ENCODE measurements around the gene MRPS11. TPM values are rescaled to one million over a fixed set of nuclear protein-coding genes. Genes with fewer than 3 reads are reported as not detected.

MRPS11 gene
- total RNA-seq, 1 experiment from 2014 or later: 63.9 TPM

DNA sequence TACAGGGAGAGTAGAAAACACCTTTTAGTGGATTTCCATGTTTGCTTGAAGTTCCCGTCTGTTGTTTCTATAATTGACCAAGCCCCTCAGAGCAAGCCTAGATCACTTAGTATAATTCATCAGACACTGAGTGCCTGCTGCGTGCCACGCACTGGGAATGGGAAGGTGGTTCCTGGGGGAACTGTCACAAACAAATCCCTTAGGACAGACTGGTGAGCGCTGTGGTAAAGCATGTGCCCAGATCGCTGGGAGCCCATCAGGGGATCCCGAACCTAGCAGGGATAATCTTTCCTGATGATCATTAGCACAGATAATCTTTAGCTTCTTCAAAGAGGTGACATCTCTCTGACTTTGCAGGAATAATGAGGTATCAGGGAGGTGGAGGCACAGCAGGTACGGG, 9.6 kb downstream of the MRPS11 start:
- CTCF ChIA-PET: interaction anchor here (0.5 to 1.2 kb wide), 13 partner anchors 10 to 1198 kb away, joined by 3 to 8 read pairs (median 3); partner anchors contain the start of genes MRPL46 and MRPS11

DNA sequence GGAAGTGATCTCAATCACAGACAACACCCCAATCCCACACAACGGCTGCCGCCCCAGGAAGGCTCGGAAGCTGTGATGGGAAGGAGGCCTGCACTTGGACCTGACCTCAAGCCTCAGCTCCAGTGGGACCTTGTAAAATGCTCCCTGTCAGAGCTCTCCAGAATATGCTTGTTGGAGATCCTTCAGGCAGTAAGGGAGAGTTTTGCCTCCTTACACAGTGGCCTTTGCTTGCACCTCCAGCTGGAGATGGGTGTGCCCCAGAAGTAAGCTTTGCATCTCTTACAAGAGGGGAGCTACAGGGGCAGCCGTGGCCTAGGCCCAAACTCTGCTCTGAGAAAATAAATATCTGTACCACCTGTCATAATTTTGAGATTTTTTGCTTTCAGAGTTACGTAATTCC, 10.4 kb downstream of the MRPS11 start:
- Mint-ChIP-seq H3K4me1 (ENCODE audit: insufficient read depth, unreplicated experiment) (no peaks in the 10 kb centered on the region), H3K36me3 (ENCODE audit: insufficient read depth, unreplicated experiment) (peaks cover 29% of the 10 kb centered on the region), H3K4me3 (ENCODE audit: unreplicated experiment) (no peak overlapping the region), H3K27me3 (ENCODE audit: insufficient read depth, unreplicated experiment) (no peaks in the 10 kb centered on the region), H3K27ac (ENCODE audit: low read depth, unreplicated experiment) (no peak overlapping the region), H3K9me3 (ENCODE audit: unreplicated experiment) (no peaks in the 10 kb centered on the region)
- TF ChIP-seq, protein P1, sequence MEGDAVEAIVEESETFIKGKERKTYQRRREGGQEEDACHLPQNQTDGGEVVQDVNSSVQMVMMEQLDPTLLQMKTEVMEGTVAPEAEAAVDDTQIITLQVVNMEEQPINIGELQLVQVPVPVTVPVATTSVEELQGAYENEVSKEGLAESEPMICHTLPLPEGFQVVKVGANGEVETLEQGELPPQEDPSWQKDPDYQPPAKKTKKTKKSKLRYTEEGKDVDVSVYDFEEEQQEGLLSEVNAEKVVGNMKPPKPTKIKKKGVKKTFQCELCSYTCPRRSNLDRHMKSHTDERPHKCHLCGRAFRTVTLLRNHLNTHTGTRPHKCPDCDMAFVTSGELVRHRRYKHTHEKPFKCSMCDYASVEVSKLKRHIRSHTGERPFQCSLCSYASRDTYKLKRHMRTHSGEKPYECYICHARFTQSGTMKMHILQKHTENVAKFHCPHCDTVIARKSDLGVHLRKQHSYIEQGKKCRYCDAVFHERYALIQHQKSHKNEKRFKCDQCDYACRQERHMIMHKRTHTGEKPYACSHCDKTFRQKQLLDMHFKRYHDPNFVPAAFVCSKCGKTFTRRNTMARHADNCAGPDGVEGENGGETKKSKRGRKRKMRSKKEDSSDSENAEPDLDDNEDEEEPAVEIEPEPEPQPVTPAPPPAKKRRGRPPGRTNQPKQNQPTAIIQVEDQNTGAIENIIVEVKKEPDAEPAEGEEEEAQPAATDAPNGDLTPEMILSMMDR (IDR thresholded peaks at IDR 0.05; ENCODE audit: unreplicated experiment): no peak
- BruUV-seq (replicated peaks): no TSS peak
- intact Hi-C loops (cut with micrococcal nuclease): no loop called here
- CTCF ChIA-PET: interaction anchor here (0.5 to 1.2 kb wide), 8 partner anchors 8 to 223 kb away, joined by 3 to 6 read pairs (median 4); partner anchors contain the start of gene ISG20
- POLR2A ChIA-PET: no interaction called here
- DNase-seq (ENCODE audit: unreplicated experiment): no peak

More for the DNA sequence above, 9.6 kb downstream of the MRPS11 start:
- peak overlapping the region; percentile 71 for H3K27ac Mint-ChIP-seq (ENCODE audit: low read depth, unreplicated experiment)
- no peaks in the 10 kb centered on the region for H3K9me3 Mint-ChIP-seq (ENCODE audit: unreplicated experiment)
- no peaks in the 10 kb centered on the region for H3K4me1 Mint-ChIP-seq (ENCODE audit: insufficient read depth, unreplicated experiment)
- H3K4me3 Mint-ChIP-seq (ENCODE audit: unreplicated experiment): no peak overlapping the region
- H3K27me3 Mint-ChIP-seq (ENCODE audit: insufficient read depth, unreplicated experiment): no peaks in the 10 kb centered on the region
- POLR2A ChIA-PET: no interaction called here
- BruUV-seq (replicated peaks): no TSS peak
- intact Hi-C loops (cut with micrococcal nuclease): no loop called here
- H3K36me3 Mint-ChIP-seq (ENCODE audit: insufficient read depth, unreplicated experiment): peaks cover 29% of the 10 kb centered on the region
- no peak for DNase-seq (ENCODE audit: unreplicated experiment)
- TF ChIP-seq, protein P1 (IDR thresholded peaks at IDR 0.05; ENCODE audit: unreplicated experiment): no peak

DNA sequence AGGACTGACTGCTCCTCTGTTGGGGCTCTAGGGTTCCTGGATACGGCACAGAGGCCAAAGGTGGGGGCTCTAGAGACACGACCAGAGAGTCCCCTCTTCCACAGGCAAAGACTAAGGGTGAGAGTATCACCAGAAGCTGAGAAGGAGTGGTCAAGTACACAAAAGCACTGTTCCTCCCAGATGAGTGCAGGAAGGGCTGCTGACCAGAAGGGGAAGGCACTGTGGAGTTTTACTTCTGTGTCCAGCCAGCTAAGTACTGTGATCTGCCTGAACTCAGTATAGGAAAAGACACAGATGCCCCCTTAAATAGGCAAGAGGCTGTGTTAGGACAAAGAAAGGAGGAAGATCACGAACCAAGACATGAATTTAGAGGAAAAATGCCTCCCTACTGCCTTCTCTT, 11.7 kb downstream of the MRPS11 start:
- intact Hi-C loops (cut with micrococcal nuclease): no loop called here
- TF ChIP-seq, protein P1 (IDR thresholded peaks at IDR 0.05; ENCODE audit: unreplicated experiment): no peak
- no peak overlapping the region for H3K27ac Mint-ChIP-seq (ENCODE audit: low read depth, unreplicated experiment)
- no peaks in the 10 kb centered on the region for H3K9me3 Mint-ChIP-seq (ENCODE audit: unreplicated experiment)
- no peaks in the 10 kb centered on the region for H3K27me3 Mint-ChIP-seq (ENCODE audit: insufficient read depth, unreplicated experiment)
- H3K4me1 Mint-ChIP-seq (ENCODE audit: insufficient read depth, unreplicated experiment): no peaks in the 10 kb centered on the region
- DNase-seq (ENCODE audit: unreplicated experiment): no peak
- peaks cover 23% of the 10 kb centered on the region for H3K36me3 Mint-ChIP-seq (ENCODE audit: insufficient read depth, unreplicated experiment)
- no peak overlapping the region for H3K4me3 Mint-ChIP-seq (ENCODE audit: unreplicated experiment)
- BruUV-seq (replicated peaks): no TSS peak
- ChIA-PET CTCF (interaction anchor here (0.7 to 1.5 kb wide), 2 partner anchors 11 to 1924 kb away, joined by 3 read pairs; partner anchors contain the start of gene MRPS11), POLR2A (no interaction called here)

DNA sequence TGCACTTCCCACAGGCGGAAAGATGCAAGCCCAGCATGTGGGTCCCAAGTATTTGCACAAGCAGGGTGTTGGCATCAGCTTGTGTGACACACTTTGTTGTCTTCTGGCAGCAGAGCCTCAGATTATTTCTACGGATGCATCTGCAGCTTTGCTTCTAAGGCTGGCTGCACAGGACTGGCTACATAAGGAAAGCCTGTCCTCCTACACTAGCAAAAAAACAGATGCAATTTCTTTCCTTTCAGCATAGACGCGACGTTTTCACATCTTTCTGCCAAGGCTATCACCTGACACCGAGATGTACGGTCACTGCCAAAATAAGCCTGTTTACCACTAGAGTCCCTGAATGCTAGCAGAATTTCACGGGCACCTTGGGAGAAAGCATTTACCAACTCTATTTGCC, 13.5 kb downstream of the MRPS11 start:
- CTCF ChIA-PET: no interaction called here

More for the DNA sequence above, 13.5 kb downstream of the MRPS11 start:
- Mint-ChIP-seq H3K4me1 (ENCODE audit: insufficient read depth, unreplicated experiment) (no peaks in the 10 kb centered on the region), H3K4me3 (ENCODE audit: unreplicated experiment) (no peak overlapping the region), H3K27me3 (ENCODE audit: insufficient read depth, unreplicated experiment) (no peaks in the 10 kb centered on the region), H3K36me3 (ENCODE audit: insufficient read depth, unreplicated experiment) (peaks cover 11% of the 10 kb centered on the region), H3K27ac (ENCODE audit: low read depth, unreplicated experiment) (no peak overlapping the region), H3K9me3 (ENCODE audit: unreplicated experiment) (no peaks in the 10 kb centered on the region)
- TF ChIP-seq, protein P1 (IDR thresholded peaks at IDR 0.05; ENCODE audit: unreplicated experiment): no peak
- POLR2A ChIA-PET: no interaction called here
- intact Hi-C loops (cut with micrococcal nuclease): no loop called here
- no TSS peak for BruUV-seq (replicated peaks)
- no peak for DNase-seq (ENCODE audit: unreplicated experiment)
